Endothelial cell of umbilical vein (primary cell): ENCODE results near the gene RNF168. TPM values are rescaled to one million over a fixed set of nuclear protein-coding genes. Genes with fewer than 3 reads are reported as not detected.

Source experiments
- BruUV-seq: library from RNA; stranded (reverse); fragments of 400-500 nt; replicated peaks from 2 replicates; lab custom pipeline; 2021; lab: Mats Ljungman, UMichigan
- CTCF ChIA-PET: fragments of 300-600, 350-600 bp; sonication (Branson Sonifier 250); formaldehyde crosslinking; loops from one replicate; lab custom pipeline; 2021; ENCODE audit warnings: antibody characterized with exemption, inconsistent platforms; lab: Charles Lee
- POLR2A ChIA-PET: fragments of 300-600, 350-600 bp; sonication (Branson Sonifier 250); formaldehyde crosslinking; loops from one replicate; lab custom pipeline; 2021; ENCODE audit warnings: antibody characterized with exemption, inconsistent platforms; lab: Charles Lee
- DNase-seq: peaks from one replicate; pipeline ENCODE4 v3.0.0-alpha.2; 2011; ENCODE audit warnings: low read depth, low spot score
- FAIRE-seq: peaks from 2 replicates; lab custom pipeline; 2011; peaks lifted over from hg19 to GRCh38; lab: Jason Lieb, UNC
- H2AFZ ChIP-seq: 2 replicates; pipeline ENCODE4 v1.6.0; 2012; ENCODE audit warnings: low read depth, low read length, control low read depth, inconsistent platforms
- H3K27ac ChIP-seq: 2 replicates; pipeline ENCODE4 v1.5.1; 2011; ENCODE audit warnings: low read depth, mild to moderate bottlenecking, control low read depth, low read length, moderate library complexity; ENCODE audit not compliant: insufficient read depth
- H3K27me3 ChIP-seq, 2 experiments: 2 replicates each; pipeline versions ENCODE4 v1.6.0 to v1.6.1; 2011; ENCODE audit warnings: low read length in 2 of 2, mixed read lengths in 1 of 2; ENCODE audit not compliant: control insufficient read depth in 2 of 2, insufficient read depth in 2 of 2
- H3K36me3 ChIP-seq, 2 experiments: 2 replicates in 1 of 2; 3 replicates in 1 of 2; pipeline ENCODE4 v1.5.1; 2011; ENCODE audit warnings: low read length in 2 of 2, mild to moderate bottlenecking in 1 of 2, moderate library complexity in 1 of 2; ENCODE audit not compliant: control insufficient read depth in 2 of 2, insufficient read depth in 2 of 2; ENCODE audit errors: extremely low read depth in 1 of 2
- H3K4me1 ChIP-seq: 3 replicates; pipeline ENCODE4 v1.5.1; 2011; ENCODE audit warnings: mild to moderate bottlenecking, low read length; ENCODE audit not compliant: control insufficient read depth, insufficient read depth; ENCODE audit errors: extremely low read depth
- H3K4me2 ChIP-seq: 2 replicates; pipeline ENCODE4 v1.6.1; 2011; ENCODE audit warnings: low read length, control low read depth, mixed read lengths; ENCODE audit not compliant: insufficient read depth
- H3K4me3 ChIP-seq, 3 experiments: fragments of 200-600 bp in 1 of 3; sonication (generic), shearing (Covaris generic) in 1 of 3; replicated peaks in 1 of 3; 2 replicates each; pipeline ENCODE4 v1.5.1; 2011 to 2016; ENCODE audit warnings: control low read depth in 3 of 3, low read length in 3 of 3, mild to moderate bottlenecking in 2 of 3, inconsistent platforms in 1 of 3, low read depth in 1 of 3, moderate library complexity in 1 of 3; ENCODE audit not compliant: insufficient read depth in 1 of 3
- H3K79me2 ChIP-seq: 2 replicates; pipeline ENCODE4 v1.6.0; 2012; ENCODE audit warnings: low read length, inconsistent platforms; ENCODE audit not compliant: control insufficient read depth, insufficient read depth
- H3K9ac ChIP-seq: replicated peaks from 2 replicates; pipeline ENCODE3; 2011; ENCODE audit warnings: low read length, control low read depth; ENCODE audit not compliant: insufficient read depth; ENCODE audit errors: extremely low read depth
- H3K9me1 ChIP-seq: replicated peaks from 3 replicates; pipeline ENCODE4 v1.6.0; 2011; ENCODE audit warnings: mild to moderate bottlenecking, low read length; ENCODE audit not compliant: control insufficient read depth, insufficient read depth; ENCODE audit errors: extremely low read depth
- H3K9me3 ChIP-seq: replicated peaks from 2 replicates; pipeline ENCODE4 v1.5.1; 2012; ENCODE audit warnings: low read length, inconsistent platforms; ENCODE audit not compliant: control insufficient read depth, insufficient read depth
- H4K20me1 ChIP-seq: replicated peaks from 2 replicates; pipeline ENCODE3; 2011; ENCODE audit warnings: mild to moderate bottlenecking, low read length; ENCODE audit not compliant: control insufficient read depth, insufficient read depth; ENCODE audit errors: extremely low read depth
- EZH2 ChIP-seq: IDR thresholded peaks from 2 replicates; pipeline ENCODE4 v1.6.1; 2012; ENCODE audit warnings: borderline replicate concordance, low read depth, mild to moderate bottlenecking, moderate library complexity, low read length, inconsistent platforms; ENCODE audit not compliant: severe bottlenecking
- FOS ChIP-seq: IDR thresholded peaks from 2 replicates; pipeline ENCODE4 v1.6.1; 2011; ENCODE audit warnings: mild to moderate bottlenecking, low read length, moderate library complexity, borderline replicate concordance; ENCODE audit not compliant: insufficient read depth
- GATA2 ChIP-seq: IDR thresholded peaks from 2 replicates; pipeline ENCODE4 v1.7.0; 2011; ENCODE audit warnings: low read depth, mild to moderate bottlenecking, moderate library complexity, mixed read lengths, low read length; ENCODE audit not compliant: insufficient read length, insufficient read depth
- JUN ChIP-seq: IDR thresholded peaks from 2 replicates; pipeline ENCODE4 v1.6.1; 2011; ENCODE audit warnings: borderline replicate concordance, low read depth; ENCODE audit not compliant: insufficient read length, insufficient read depth
- MYC ChIP-seq: IDR thresholded peaks from one replicate; pipeline ENCODE4 v1.6.1; 2011; ENCODE audit warnings: mild to moderate bottlenecking, low read depth, low read length
- POLR2A ChIP-seq: IDR thresholded peaks from 2 replicates; pipeline ENCODE4 v1.6.1; 2012; ENCODE audit warnings: low read depth, mild to moderate bottlenecking, control low read depth, low read length
- POLR2AphosphoS5 ChIP-seq: IDR thresholded peaks from 2 replicates; pipeline ENCODE4 v1.6.1; 2012; ENCODE audit warnings: low read depth, mild to moderate bottlenecking, control low read depth, low read length, moderate library complexity; ENCODE audit not compliant: insufficient read depth
- dilution Hi-C: fragments of 300-500 bp; cut with MboI; formaldehyde crosslinking; loops from one replicate; pipeline ENCODE4 v1.15.0; 2019; ENCODE audit warnings: low sequenced_read_pairs; ENCODE audit not compliant: extremely low pct_ligation_motif_present
- intact Hi-C: fragments of 100-400 bp; cut with micrococcal nuclease; formaldehyde crosslinking; loops from one replicate; pipeline ENCODE4 v1.10.0; 2022
- polyA plus RNA-seq, 4 experiments: library from polyadenylated mRNA; depleted of rRNA in 3 of 4; stranded (reverse) in 3 of 4; unstranded in 1 of 4; fragments of >200 nt; gene quantifications; 2 replicates each; pipeline versions ENCODE4 v1.2.1 to v1.2.3, GENCODE V29; 2011 to 2012; ENCODE audit warnings: missing spikeins in 1 of 4
- total RNA-seq: library from RNA; stranded (reverse); gene quantifications from 2 replicates; pipeline ENCODE4 v1.2.3, GENCODE V29; 2021
- TF ChIP-seq, protein P1 (sequence below): IDR thresholded peaks from 2 replicates; pipeline ENCODE4 v1.6.1; 2011; ENCODE audit not compliant: insufficient read depth, insufficient read length
- TF ChIP-seq, protein P2 (sequence below), 2 donors: IDR thresholded peaks; 1 replicate in 1 of 2; 2 replicates in 1 of 2; pipeline ENCODE4 v1.5.1; 2011; ENCODE audit warnings: low read length in 2 of 2, mild to moderate bottlenecking in 2 of 2, moderate library complexity in 2 of 2, control low read depth in 1 of 2, inconsistent platforms in 1 of 2, low read depth in 1 of 2; ENCODE audit not compliant: insufficient read depth in 1 of 2; ENCODE audit errors: extremely low read depth in 1 of 2

RNF168 gene
- total and polyA plus RNA-seq, 2 donors (not counting 3 experiments of a cell fraction or from before 2014, with no cell fraction given): 4.0 to 32.9 TPM

GRCh38 chr3:196440696-196441095 is 62.9 kb downstream of the RNF168 start:
- no peaks in the 10 kb centered on the region for H3K9me3 ChIP-seq
- ChIA-PET POLR2A (no interaction called here), CTCF (interaction anchor here (1.1 to 1.2 kb wide), 3 partner anchors 8 to 197 kb away, joined by 3 to 5 read pairs (median 3); partner anchors contain the start of gene UBXN7)
- no peaks in the 10 kb centered on the region for H3K9me1 ChIP-seq
- H3K79me2 ChIP-seq: no peaks in the 10 kb centered on the region
- intact Hi-C loops (no loop called here), dilution Hi-C loops (loop anchor here (10.0 kb wide), 1 partner anchor 166 kb away; no protein-coding TSS in a partner anchor)
- H3K4me3 ChIP-seq: no peak overlapping the region
- no peak overlapping the region for H3K4me2 ChIP-seq
- no peaks in the 10 kb centered on the region for H3K4me1 ChIP-seq
- H3K27me3 ChIP-seq: no peaks in the 10 kb centered on the region
- TF ChIP-seq POLR2AphosphoS5: no peak
- TF ChIP-seq EZH2: no peak
- no peak for TF ChIP-seq FOS
- TF ChIP-seq JUN: no peak
- TF ChIP-seq, protein P1, sequence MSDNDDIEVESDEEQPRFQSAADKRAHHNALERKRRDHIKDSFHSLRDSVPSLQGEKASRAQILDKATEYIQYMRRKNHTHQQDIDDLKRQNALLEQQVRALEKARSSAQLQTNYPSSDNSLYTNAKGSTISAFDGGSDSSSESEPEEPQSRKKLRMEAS: no peak
- TF ChIP-seq, protein P2, sequence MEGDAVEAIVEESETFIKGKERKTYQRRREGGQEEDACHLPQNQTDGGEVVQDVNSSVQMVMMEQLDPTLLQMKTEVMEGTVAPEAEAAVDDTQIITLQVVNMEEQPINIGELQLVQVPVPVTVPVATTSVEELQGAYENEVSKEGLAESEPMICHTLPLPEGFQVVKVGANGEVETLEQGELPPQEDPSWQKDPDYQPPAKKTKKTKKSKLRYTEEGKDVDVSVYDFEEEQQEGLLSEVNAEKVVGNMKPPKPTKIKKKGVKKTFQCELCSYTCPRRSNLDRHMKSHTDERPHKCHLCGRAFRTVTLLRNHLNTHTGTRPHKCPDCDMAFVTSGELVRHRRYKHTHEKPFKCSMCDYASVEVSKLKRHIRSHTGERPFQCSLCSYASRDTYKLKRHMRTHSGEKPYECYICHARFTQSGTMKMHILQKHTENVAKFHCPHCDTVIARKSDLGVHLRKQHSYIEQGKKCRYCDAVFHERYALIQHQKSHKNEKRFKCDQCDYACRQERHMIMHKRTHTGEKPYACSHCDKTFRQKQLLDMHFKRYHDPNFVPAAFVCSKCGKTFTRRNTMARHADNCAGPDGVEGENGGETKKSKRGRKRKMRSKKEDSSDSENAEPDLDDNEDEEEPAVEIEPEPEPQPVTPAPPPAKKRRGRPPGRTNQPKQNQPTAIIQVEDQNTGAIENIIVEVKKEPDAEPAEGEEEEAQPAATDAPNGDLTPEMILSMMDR (IDR thresholded peaks at IDR 0.05; ENCODE audit: extremely low read depth in 1 of 2, insufficient read depth in 1 of 2, low read depth in 1 of 2, low read length in 2 of 2): no peak
- no peak for TF ChIP-seq GATA2
- no peak for TF ChIP-seq MYC
- TF ChIP-seq POLR2A: no peak
- no peak overlapping the region for H2AFZ ChIP-seq
- no peak for FAIRE-seq
- DNase-seq: no peak
- H3K27ac ChIP-seq: no peak overlapping the region
- H3K9ac ChIP-seq: no peak overlapping the region
- H3K36me3 ChIP-seq: no peaks in the 10 kb centered on the region
- no peaks in the 10 kb centered on the region for H4K20me1 ChIP-seq
- no TSS peak for BruUV-seq
